GM19468 (cell line): Measurements from ENCODE around the gene TTN.

Experiments used
- ATAC-seq: cut with Tn5 transposase; IDR thresholded peaks from one replicate; pipeline ENCODE4 v1.9.1; 2021; ENCODE audit warnings: mild to moderate bottlenecking, moderate library complexity, moderate number of reproducible peaks; ENCODE audit not compliant: unreplicated experiment; ENCODE audit errors: extremely low read depth

Gene TTN

GRCh38 chr2:178807227-178808008 is at the start of gene TTN:
Gene TTN, minus strand, starts transcription at chr2:178807423. Its CDS starts 2,781 bp downstream, at chr2:178804642.
- no peak for ATAC-seq

- ATAC-seq = no peak
Observed at GRCh38 chr2:178855151-178855550, 47.9 kb upstream of the TTN start.

- ATAC-seq = no peak
Observed at GRCh38 chr2:178848335-178848734, 41.1 kb upstream of the TTN start.

- ATAC-seq = no peak
Observed at GRCh38 chr2:178846458-178846802, 39.2 kb upstream of the TTN start.

GRCh38 chr2:178845566-178846457 is 38.6 kb upstream of the TTN start:
- ATAC-seq = no peak

GRCh38 chr2:178844701-178845100 is 37.5 kb upstream of the TTN start:
- no peak for ATAC-seq

- no peak for ATAC-seq
Observed at GRCh38 chr2:178844269-178844668, 37.0 kb upstream of the TTN start.

- no peak for ATAC-seq
Observed at GRCh38 chr2:178843697-178844096, 36.5 kb upstream of the TTN start.

- no peak for ATAC-seq
Observed at GRCh38 chr2:178836807-178837206, 29.6 kb upstream of the TTN start.

GRCh38 chr2:178834086-178834485 is 26.9 kb upstream of the TTN start:
- no peak for ATAC-seq

GRCh38 chr2:178833382-178833781 is 26.2 kb upstream of the TTN start:
- ATAC-seq = no peak

GRCh38 chr2:178830451-178830850 is 23.2 kb upstream of the TTN start:
- no peak for ATAC-seq

GRCh38 chr2:178829981-178830380 is 22.8 kb upstream of the TTN start:
- no peak for ATAC-seq

GRCh38 chr2:178829299-178829960 is 22.2 kb upstream of the TTN start:
- no peak for ATAC-seq

- ATAC-seq = no peak
Observed at GRCh38 chr2:178828486-178828881, 21.3 kb upstream of the TTN start.

- ATAC-seq = no peak
Observed at GRCh38 chr2:178827739-178828485, 20.7 kb upstream of the TTN start.

GRCh38 chr2:178827111-178827510 is 19.9 kb upstream of the TTN start:
- no peak for ATAC-seq

- no peak for ATAC-seq
Observed at GRCh38 chr2:178825183-178825582, 18.0 kb upstream of the TTN start.

GRCh38 chr2:178824181-178824580 is 17.0 kb upstream of the TTN start:
- ATAC-seq = no peak

- ATAC-seq = peak; percentile 94
Observed at GRCh38 chr2:178819992-178820391, 12.8 kb upstream of the TTN start.
